Measurements from ENCODE around the gene TNFSF8. TPM values are rescaled to one million over a fixed set of nuclear protein-coding genes. Genes with fewer than 3 reads are reported as not detected.
A peak's percentile ranks its signal among the peaks of the same experiment; 100 is the strongest.

The TNFSF8 gene
- total RNA-seq, 2 experiments from 2014 or later = 27.7 to 50.3 TPM

GRCh38 chr9:114938687-114939575 is 8.5 kb upstream of the TNFSF8 start:
- ChIA-PET POLR2A (interaction anchor here (0.6 to 3.0 kb wide), 15 partner anchors 10 to 1363 kb away, joined by 3 to 27 read pairs (median 4); no protein-coding TSS in a partner anchor), CTCF (ENCODE audit: unreplicated experiment) (interaction anchor here (1.6 kb wide), 1 partner anchor 10 kb away, joined by 4 read pairs; no protein-coding TSS in a partner anchor)
- Histone ChIP-seq H2AFZ (ENCODE audit: low read length) (peak overlapping the region; percentile 87), H3K36me3 (ENCODE audit: insufficient read depth, low read length) (no peaks in the 10 kb centered on the region), H3K9me2 (ENCODE audit: insufficient read depth, low read length) (no peaks in the 10 kb centered on the region), H3K4me1 (ENCODE audit: insufficient read depth, low read length, poor library complexity, severe bottlenecking) (peaks cover 13% of the 10 kb centered on the region), H3K4me2 (ENCODE audit: low read length) (peak overlapping the region; percentile 45), H3K79me2 (ENCODE audit: insufficient read depth, low read depth, low read length) (no peaks in the 10 kb centered on the region), H3K9me3 (ENCODE audit: low read length) (no peaks in the 10 kb centered on the region), H3K4me3 (ENCODE audit: low read depth, low read length, poor library complexity, severe bottlenecking) (no peak overlapping the region), H4K20me1 (ENCODE audit: insufficient read depth, low read length) (no peaks in the 10 kb centered on the region), H3K27ac (ENCODE audit: low read depth, low read length, poor library complexity, severe bottlenecking) (no peak overlapping the region)
- TF ChIP-seq EZH2phosphoT487 (IDR thresholded peaks at IDR 0.05; ENCODE audit: borderline replicate concordance, low read depth, low read length) (no peak), CTCF (conservative IDR thresholded peaks at IDR 0.05; ENCODE audit: low read length) (no peak)
- peak; percentile 51 for DNase-seq (ENCODE audit: low spot score)
- no TSS peak for BruUV-seq (replicated peaks)
- intact Hi-C loops (cut with micrococcal nuclease; ENCODE audit: unreplicated experiment) = no loop called here

- Histone ChIP-seq H4K20me1 (ENCODE audit: insufficient read depth, low read length) (no peaks in the 10 kb centered on the region), H3K4me2 (ENCODE audit: low read length) (no peak overlapping the region)
- POLR2A ChIA-PET = interaction anchor here (0.8 to 3.2 kb wide), 8 partner anchors 9 to 39 kb away, joined by 3 to 27 read pairs (median 5); no protein-coding TSS in a partner anchor
Observed at GRCh38 chr9:114937516-114937915, 7.1 kb upstream of the TNFSF8 start.

More at GRCh38 chr9:114937516-114937915, 7.1 kb upstream of the TNFSF8 start:
- no peak overlapping the region for H3K4me3 ChIP-seq (ENCODE audit: low read depth, low read length, poor library complexity, severe bottlenecking)
- peaks cover 20% of the 10 kb centered on the region for H3K4me1 ChIP-seq (ENCODE audit: insufficient read depth, low read length, poor library complexity, severe bottlenecking)
- H3K9me3 ChIP-seq (ENCODE audit: low read length) = no peaks in the 10 kb centered on the region
- H3K27ac ChIP-seq (ENCODE audit: low read depth, low read length, poor library complexity, severe bottlenecking) = no peak overlapping the region
- H3K9me2 ChIP-seq (ENCODE audit: insufficient read depth, low read length) = no peaks in the 10 kb centered on the region
- no peaks in the 10 kb centered on the region for H3K79me2 ChIP-seq (ENCODE audit: insufficient read depth, low read depth, low read length)
- no peak overlapping the region for H2AFZ ChIP-seq (ENCODE audit: low read length)
- H3K36me3 ChIP-seq (ENCODE audit: insufficient read depth, low read length) = no peaks in the 10 kb centered on the region
- intact Hi-C loops (cut with micrococcal nuclease; ENCODE audit: unreplicated experiment) = no loop called here
- TF ChIP-seq EZH2phosphoT487 (IDR thresholded peaks at IDR 0.05; ENCODE audit: borderline replicate concordance, low read depth, low read length) (no peak), CTCF (conservative IDR thresholded peaks at IDR 0.05; ENCODE audit: low read length) (no peak)
- DNase-seq (ENCODE audit: low spot score) = no peak
- BruUV-seq (replicated peaks) = no TSS peak
- CTCF ChIA-PET (ENCODE audit: unreplicated experiment) = no interaction called here
